Activated B cell treated with CpG ODN at 0.5 μM for 24 hours (primary cell): Measurements from ENCODE around the gene SLC12A7. TPM values are rescaled to one million over a fixed set of nuclear protein-coding genes. Genes with fewer than 3 reads are reported as not detected.

Experiments
- ATAC-seq: fragments of 200-7000 bp; cut with Tn5 transposase; one replicate; pipeline ENCODE4 v1.10.0; 2021; ENCODE audit warnings: low read depth, mild to moderate bottlenecking, moderate library complexity
- CTCF ChIA-PET: fragments of 350-600 bp; sonication (Branson Sonifier 250); formaldehyde crosslinking; loops from one replicate; lab custom pipeline; 2021; ENCODE audit warnings: antibody characterized with exemption; lab: Charles Lee
- POLR2A ChIA-PET: fragments of 350-600 bp; sonication (Branson Sonifier 250); formaldehyde crosslinking; loops from one replicate; lab custom pipeline; 2021; ENCODE audit warnings: antibody characterized with exemption; lab: Charles Lee
- DNase-seq: peaks from one replicate; pipeline ENCODE4 v3.0.0; 2022
- H3K27ac Mint-ChIP-seq: one replicate; pipeline ENCODE4 v1.8.0; 2020; ENCODE audit warnings: mixed read lengths
- H3K27me3 Mint-ChIP-seq: one replicate; pipeline ENCODE4 v1.8.0; 2021; ENCODE audit warnings: mixed read lengths
- H3K36me3 Mint-ChIP-seq: one replicate; pipeline ENCODE4 v1.8.0; 2021; ENCODE audit warnings: low read depth, mixed read lengths
- H3K4me1 Mint-ChIP-seq: one replicate; pipeline ENCODE4 v1.8.0; 2021; ENCODE audit warnings: mixed read lengths
- H3K4me3 Mint-ChIP-seq: one replicate; pipeline ENCODE4 v1.8.0; 2020; ENCODE audit warnings: mild to moderate bottlenecking, mixed read lengths
- H3K9me3 Mint-ChIP-seq: one replicate; pipeline ENCODE4 v1.8.0; 2020; ENCODE audit warnings: mixed read lengths
- CTCF ChIP-seq: fragments of 200-600 bp; IDR thresholded peaks from one replicate; pipeline ENCODE4 v1.8.0; 2022; ENCODE audit warnings: antibody characterized with exemption, mild to moderate bottlenecking
- intact Hi-C: fragments of 100-400 bp; cut with micrococcal nuclease; formaldehyde crosslinking; loops from one replicate; pipeline ENCODE4 v1.15.1; 2024
- total RNA-seq: library from RNA; stranded (reverse); gene quantifications from 2 replicates; pipeline ENCODE4 v1.2.3, GENCODE V29; 2022

Gene SLC12A7
- total RNA-seq, 1 donor from 2014 or later: 23.3 TPM

- ChIA-PET POLR2A (no interaction called here), CTCF (no interaction called here)
- H3K36me3 Mint-ChIP-seq: peaks cover 2% of the 10 kb centered on the region
- TF ChIP-seq CTCF: no peak
- intact Hi-C loops: no loop called here
- H3K9me3 Mint-ChIP-seq: no peaks in the 10 kb centered on the region
- H3K4me3 Mint-ChIP-seq: no peak overlapping the region
- no peak for DNase-seq
- peaks cover 7% of the 10 kb centered on the region for H3K4me1 Mint-ChIP-seq
- ATAC-seq: no peak
- no peaks in the 10 kb centered on the region for H3K27me3 Mint-ChIP-seq
- no peak overlapping the region for H3K27ac Mint-ChIP-seq
Measured at GRCh38 chr5:1097381-1097987, 14.4 kb downstream of the SLC12A7 start.

- ATAC-seq: no peak
- CTCF ChIA-PET: no interaction called here
- Mint-ChIP-seq H3K27ac (no peak overlapping the region), H3K27me3 (no peaks in the 10 kb centered on the region), H3K36me3 (peaks cover 6% of the 10 kb centered on the region), H3K4me1 (peaks cover 3% of the 10 kb centered on the region), H3K9me3 (no peaks in the 10 kb centered on the region), H3K4me3 (no peak overlapping the region)
- no peak for DNase-seq
- no peak for TF ChIP-seq CTCF
- intact Hi-C loops: no loop called here
- POLR2A ChIA-PET: no interaction called here
Measured at GRCh38 chr5:1096838-1097237, 15.0 kb downstream of the SLC12A7 start.

- POLR2A ChIA-PET: no interaction called here
- Mint-ChIP-seq H3K9me3 (no peaks in the 10 kb centered on the region), H3K4me1 (peaks cover 3% of the 10 kb centered on the region), H3K27ac (no peak overlapping the region), H3K4me3 (no peak overlapping the region), H3K36me3 (peaks cover 6% of the 10 kb centered on the region), H3K27me3 (no peaks in the 10 kb centered on the region)
- intact Hi-C loops: no loop called here
- DNase-seq (no peak), ATAC-seq (no peak)
- TF ChIP-seq CTCF: no peak
- CTCF ChIA-PET: no interaction called here
Measured at GRCh38 chr5:1095990-1096363, 15.9 kb downstream of the SLC12A7 start.

- no peak for TF ChIP-seq CTCF
- POLR2A ChIA-PET: no interaction called here
- Mint-ChIP-seq H3K4me3 (no peak overlapping the region), H3K9me3 (no peaks in the 10 kb centered on the region), H3K4me1 (peaks cover 3% of the 10 kb centered on the region), H3K36me3 (peaks cover 6% of the 10 kb centered on the region), H3K27me3 (no peaks in the 10 kb centered on the region), H3K27ac (no peak overlapping the region)
- intact Hi-C loops: no loop called here
- CTCF ChIA-PET: no interaction called here
- ATAC-seq: no peak
- DNase-seq: no peak
Measured at GRCh38 chr5:1095302-1095989, 16.4 kb downstream of the SLC12A7 start.

GRCh38 chr5:1094670-1095190, 17.1 kb downstream of the SLC12A7 start:
- intact Hi-C loops: no loop called here
- Mint-ChIP-seq H3K4me3 (no peak overlapping the region), H3K36me3 (peaks cover 9% of the 10 kb centered on the region), H3K9me3 (no peaks in the 10 kb centered on the region), H3K27me3 (no peaks in the 10 kb centered on the region), H3K27ac (no peak overlapping the region), H3K4me1 (peaks cover 3% of the 10 kb centered on the region)
- DNase-seq (no peak), ATAC-seq (no peak)
- ChIA-PET CTCF (no interaction called here), POLR2A (no interaction called here)
- no peak for TF ChIP-seq CTCF
